ENCODE measurements around the gene FAM184A.

DNA sequence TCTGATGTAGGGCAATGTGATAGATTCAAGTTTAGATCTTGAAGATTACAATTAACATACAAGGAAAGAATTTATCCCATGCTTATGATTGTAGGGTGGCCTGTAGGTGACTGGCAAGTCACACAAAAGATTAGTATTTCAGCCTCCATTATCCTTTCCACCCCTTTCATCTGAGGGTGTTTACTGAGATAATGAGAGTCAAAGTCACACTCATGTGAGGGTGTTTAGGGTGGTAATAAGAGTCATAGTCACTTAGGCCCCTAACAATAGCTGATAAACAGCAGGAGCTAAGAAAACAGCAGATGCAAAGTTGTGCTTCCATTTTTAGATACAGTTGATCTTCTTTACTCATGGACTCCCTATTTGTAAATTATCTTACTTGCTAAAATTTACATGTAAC lies 11.4 kb downstream of the FAM184A start:
- TF ChIP-seq TAF1 (IDR thresholded peaks at IDR 0.05; ENCODE audit: borderline replicate concordance, low read depth, low read length) (no peak), KDM1A (IDR thresholded peaks at IDR 0.05; ENCODE audit: borderline replicate concordance) (no peak), IRF4 (IDR thresholded peaks at IDR 0.05; ENCODE audit: low read depth, low read length) (no peak), RCOR1 (conservative IDR thresholded peaks at IDR 0.05; ENCODE audit: low read depth, low read length) (no peak), ZNF24 (IDR thresholded peaks at IDR 0.05) (no peak), POLR2AphosphoS5 (IDR thresholded peaks at IDR 0.05; ENCODE audit: low read length) (no peak), RAD21 (IDR thresholded peaks at IDR 0.05; ENCODE audit: insufficient read depth, low read depth, low read length) (no peak), POLR2A (IDR thresholded peaks at IDR 0.05; ENCODE audit: low read depth, low read length) (no peak), BMI1 (IDR thresholded peaks at IDR 0.05; ENCODE audit: borderline replicate concordance) (no peak)
- TF ChIP-seq, protein P1, sequence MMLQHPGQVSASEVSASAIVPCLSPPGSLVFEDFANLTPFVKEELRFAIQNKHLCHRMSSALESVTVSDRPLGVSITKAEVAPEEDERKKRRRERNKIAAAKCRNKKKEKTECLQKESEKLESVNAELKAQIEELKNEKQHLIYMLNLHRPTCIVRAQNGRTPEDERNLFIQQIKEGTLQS (IDR thresholded peaks at IDR 0.05; ENCODE audit: borderline replicate concordance, extremely low read depth, low read depth, low read length) = no peak
- TF ChIP-seq, protein P2, sequence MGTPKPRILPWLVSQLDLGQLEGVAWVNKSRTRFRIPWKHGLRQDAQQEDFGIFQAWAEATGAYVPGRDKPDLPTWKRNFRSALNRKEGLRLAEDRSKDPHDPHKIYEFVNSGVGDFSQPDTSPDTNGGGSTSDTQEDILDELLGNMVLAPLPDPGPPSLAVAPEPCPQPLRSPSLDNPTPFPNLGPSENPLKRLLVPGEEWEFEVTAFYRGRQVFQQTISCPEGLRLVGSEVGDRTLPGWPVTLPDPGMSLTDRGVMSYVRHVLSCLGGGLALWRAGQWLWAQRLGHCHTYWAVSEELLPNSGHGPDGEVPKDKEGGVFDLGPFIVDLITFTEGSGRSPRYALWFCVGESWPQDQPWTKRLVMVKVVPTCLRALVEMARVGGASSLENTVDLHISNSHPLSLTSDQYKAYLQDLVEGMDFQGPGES (IDR thresholded peaks at IDR 0.05) = no peak
- TF ChIP-seq, protein P3, sequence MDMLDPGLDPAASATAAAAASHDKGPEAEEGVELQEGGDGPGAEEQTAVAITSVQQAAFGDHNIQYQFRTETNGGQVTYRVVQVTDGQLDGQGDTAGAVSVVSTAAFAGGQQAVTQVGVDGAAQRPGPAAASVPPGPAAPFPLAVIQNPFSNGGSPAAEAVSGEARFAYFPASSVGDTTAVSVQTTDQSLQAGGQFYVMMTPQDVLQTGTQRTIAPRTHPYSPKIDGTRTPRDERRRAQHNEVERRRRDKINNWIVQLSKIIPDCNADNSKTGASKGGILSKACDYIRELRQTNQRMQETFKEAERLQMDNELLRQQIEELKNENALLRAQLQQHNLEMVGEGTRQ (IDR thresholded peaks at IDR 0.05; ENCODE audit: borderline replicate concordance, low read depth, low read length) = no peak
- TF ChIP-seq, protein P4, sequence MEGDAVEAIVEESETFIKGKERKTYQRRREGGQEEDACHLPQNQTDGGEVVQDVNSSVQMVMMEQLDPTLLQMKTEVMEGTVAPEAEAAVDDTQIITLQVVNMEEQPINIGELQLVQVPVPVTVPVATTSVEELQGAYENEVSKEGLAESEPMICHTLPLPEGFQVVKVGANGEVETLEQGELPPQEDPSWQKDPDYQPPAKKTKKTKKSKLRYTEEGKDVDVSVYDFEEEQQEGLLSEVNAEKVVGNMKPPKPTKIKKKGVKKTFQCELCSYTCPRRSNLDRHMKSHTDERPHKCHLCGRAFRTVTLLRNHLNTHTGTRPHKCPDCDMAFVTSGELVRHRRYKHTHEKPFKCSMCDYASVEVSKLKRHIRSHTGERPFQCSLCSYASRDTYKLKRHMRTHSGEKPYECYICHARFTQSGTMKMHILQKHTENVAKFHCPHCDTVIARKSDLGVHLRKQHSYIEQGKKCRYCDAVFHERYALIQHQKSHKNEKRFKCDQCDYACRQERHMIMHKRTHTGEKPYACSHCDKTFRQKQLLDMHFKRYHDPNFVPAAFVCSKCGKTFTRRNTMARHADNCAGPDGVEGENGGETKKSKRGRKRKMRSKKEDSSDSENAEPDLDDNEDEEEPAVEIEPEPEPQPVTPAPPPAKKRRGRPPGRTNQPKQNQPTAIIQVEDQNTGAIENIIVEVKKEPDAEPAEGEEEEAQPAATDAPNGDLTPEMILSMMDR (IDR thresholded peaks at IDR 0.05 in 2 of 3, conservative IDR thresholded peaks at IDR 0.05 in 1 of 3; ENCODE audit: control insufficient read depth in 2 of 3, extremely low read depth in 1 of 3, insufficient read depth in 1 of 3, low read depth in 3 of 3, low read length in 3 of 3) = no peak

Data from GM12878 (cell line).